PC-9 (cell line): ENCODE data around the gene ATG3.

Experiments used
- EZH2 ChIP-seq: fragments of 200-600 bp; sonication (generic); IDR thresholded peaks from 2 replicates; pipeline ENCODE4 v1.8.0; 2017; ENCODE audit warnings: antibody characterized with exemption, low read depth
- TF ChIP-seq, protein P1 (sequence below): fragments of 200-600 bp; sonication (generic); conservative IDR thresholded peaks from 2 replicates; pipeline ENCODE4 v1.6.1; 2017; ENCODE audit warnings: mixed run types, antibody characterized with exemption, mild to moderate bottlenecking, moderate library complexity

DNA sequence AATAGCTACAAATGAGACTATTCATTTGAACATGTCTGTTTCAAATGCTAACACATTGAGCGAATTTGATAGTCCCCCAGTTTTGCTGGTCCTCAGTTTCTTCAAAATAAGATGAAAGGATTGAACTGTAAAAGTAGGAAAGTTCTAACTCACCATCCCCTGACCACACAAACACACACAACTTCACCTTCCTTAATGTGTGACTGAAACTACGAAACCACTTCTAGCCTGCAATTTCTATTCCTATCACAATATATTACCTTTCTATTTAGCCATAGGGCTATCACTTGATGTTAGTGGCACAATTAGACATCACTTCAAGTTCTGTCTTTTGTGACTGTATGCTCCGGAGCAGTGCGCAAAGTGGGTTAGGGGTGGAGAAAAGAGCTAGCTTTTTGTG, 77.4 kb downstream of the ATG3 start:
- no peak for TF ChIP-seq EZH2
- TF ChIP-seq, protein P1, sequence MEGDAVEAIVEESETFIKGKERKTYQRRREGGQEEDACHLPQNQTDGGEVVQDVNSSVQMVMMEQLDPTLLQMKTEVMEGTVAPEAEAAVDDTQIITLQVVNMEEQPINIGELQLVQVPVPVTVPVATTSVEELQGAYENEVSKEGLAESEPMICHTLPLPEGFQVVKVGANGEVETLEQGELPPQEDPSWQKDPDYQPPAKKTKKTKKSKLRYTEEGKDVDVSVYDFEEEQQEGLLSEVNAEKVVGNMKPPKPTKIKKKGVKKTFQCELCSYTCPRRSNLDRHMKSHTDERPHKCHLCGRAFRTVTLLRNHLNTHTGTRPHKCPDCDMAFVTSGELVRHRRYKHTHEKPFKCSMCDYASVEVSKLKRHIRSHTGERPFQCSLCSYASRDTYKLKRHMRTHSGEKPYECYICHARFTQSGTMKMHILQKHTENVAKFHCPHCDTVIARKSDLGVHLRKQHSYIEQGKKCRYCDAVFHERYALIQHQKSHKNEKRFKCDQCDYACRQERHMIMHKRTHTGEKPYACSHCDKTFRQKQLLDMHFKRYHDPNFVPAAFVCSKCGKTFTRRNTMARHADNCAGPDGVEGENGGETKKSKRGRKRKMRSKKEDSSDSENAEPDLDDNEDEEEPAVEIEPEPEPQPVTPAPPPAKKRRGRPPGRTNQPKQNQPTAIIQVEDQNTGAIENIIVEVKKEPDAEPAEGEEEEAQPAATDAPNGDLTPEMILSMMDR, result no peak
